CD4-positive, alpha-beta memory T cell (primary cell): ENCODE measurements around the gene NUB1. TPM values are rescaled to one million over a fixed set of nuclear protein-coding genes. Genes with fewer than 3 reads are reported as not detected.

ENCODE experiments used
- CTCF ChIA-PET: fragments of 350-600 bp; sonication (Branson Sonifier 250); formaldehyde crosslinking; loops from one replicate; lab custom pipeline; 2021; ENCODE audit warnings: inconsistent platforms; ENCODE audit not compliant: partially characterized antibody; lab: Charles Lee
- POLR2A ChIA-PET: fragments of 350-600 bp; sonication (Branson Sonifier 250); formaldehyde crosslinking; loops from one replicate; lab custom pipeline; 2021; ENCODE audit not compliant: partially characterized antibody; lab: Charles Lee
- DNase-seq, 5 donors: peaks; one replicate each; pipeline versions ENCODE4 v3.0.0 to v3.0.0-alpha.2; 2020 to 2022; ENCODE audit warnings: mixed read lengths in 1 of 5
- H3K27ac ChIP-seq: one replicate; pipeline ENCODE4 v1.7.0; 2013; ENCODE audit warnings: low read depth, low read length
- H3K27me3 ChIP-seq: 2 replicates; pipeline ENCODE4 v1.7.0; 2013; ENCODE audit warnings: mild to moderate bottlenecking, low read length, moderate library complexity; ENCODE audit not compliant: insufficient read depth
- H3K36me3 ChIP-seq: 2 replicates; pipeline ENCODE4 v1.7.0; 2013; ENCODE audit warnings: mild to moderate bottlenecking, low read length, moderate library complexity; ENCODE audit not compliant: insufficient read depth
- H3K4me1 ChIP-seq: 2 replicates; pipeline ENCODE4 v1.7.0; 2013; ENCODE audit warnings: mild to moderate bottlenecking, low read length, moderate library complexity; ENCODE audit not compliant: insufficient read depth
- H3K4me3 ChIP-seq, 2 donors: one replicate each; pipeline ENCODE4 v1.7.0; 2013; ENCODE audit warnings: low read length in 2 of 2, mild to moderate bottlenecking in 1 of 2
- H3K9me3 ChIP-seq, 2 donors: one replicate each; pipeline ENCODE4 v1.7.0; 2013; ENCODE audit warnings: low read length in 2 of 2, control low read depth in 1 of 2; ENCODE audit not compliant: control insufficient read depth in 1 of 2
- H3K27ac Mint-ChIP-seq, 7 donors: one replicate each; pipeline ENCODE4 v1.8.0; 2020 to 2021; ENCODE audit warnings: mixed read lengths in 7 of 7, mild to moderate bottlenecking in 6 of 7, inconsistent platforms in 3 of 7, moderate library complexity in 3 of 7
- H3K27me3 Mint-ChIP-seq, 2 donors: one replicate each; pipeline ENCODE4 v1.8.0; 2020 to 2021; ENCODE audit warnings: mixed read lengths in 2 of 2
- H3K36me3 Mint-ChIP-seq, 2 donors: one replicate each; pipeline ENCODE4 v1.8.0; 2020 to 2021; ENCODE audit warnings: mixed read lengths in 2 of 2, inconsistent platforms in 1 of 2, mild to moderate bottlenecking in 1 of 2
- H3K4me1 Mint-ChIP-seq, 4 donors: one replicate each; pipeline ENCODE4 v1.8.0; 2020 to 2021; ENCODE audit warnings: mixed read lengths in 4 of 4, mild to moderate bottlenecking in 1 of 4
- H3K4me3 Mint-ChIP-seq, 8 donors: one replicate each; pipeline ENCODE4 v1.8.0; 2020 to 2021; ENCODE audit warnings: mixed read lengths in 8 of 8, mild to moderate bottlenecking in 7 of 8, moderate library complexity in 6 of 8, inconsistent platforms in 3 of 8
- H3K9me3 Mint-ChIP-seq, 8 donors: one replicate each; pipeline ENCODE4 v1.8.0; 2020 to 2021; ENCODE audit warnings: mixed read lengths in 8 of 8, mild to moderate bottlenecking in 5 of 8, inconsistent platforms in 3 of 8, moderate library complexity in 1 of 8
- intact Hi-C: fragments of 100-400 bp; cut with micrococcal nuclease; formaldehyde crosslinking; loops from one replicate; pipeline ENCODE4 v1.15.1; 2023
- polyA plus RNA-seq, 2 donors: library from polyadenylated mRNA; unstranded; fragments of 300-500 nt; fragmentation: Illumina TruSeq; gene quantifications; one replicate each; pipeline ENCODE4 v1.2.3, GENCODE V29; 2021
- total RNA-seq, 2 experiments: library from RNA; stranded (reverse); gene quantifications; one replicate each; pipeline ENCODE4 v1.2.3, GENCODE V29; 2021

Gene NUB1
- total and polyA plus RNA-seq, 4 experiments from 2014 or later = 50.1 to 119 (median 96.4) TPM

DNA sequence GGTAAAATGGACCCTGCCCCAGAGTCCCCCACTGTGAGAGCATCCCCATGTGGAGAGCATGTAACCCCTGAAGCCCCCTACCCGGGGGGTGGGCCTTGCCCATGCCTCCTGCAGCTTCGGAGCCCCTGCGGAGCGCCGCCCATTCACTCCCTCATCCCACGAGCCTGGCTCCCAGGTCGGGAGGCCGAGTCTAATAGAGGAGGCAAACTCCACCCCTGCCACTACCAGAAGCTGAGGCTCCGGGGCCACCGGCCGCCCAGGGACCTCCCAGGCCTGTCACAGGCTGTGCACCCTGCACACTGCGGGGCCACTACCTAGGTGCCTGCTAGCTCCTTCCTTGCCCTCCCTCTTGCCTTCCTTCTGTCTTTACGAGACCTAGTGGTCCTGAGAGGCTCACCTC lies 50.8 kb downstream of the NUB1 start:
- CTCF ChIA-PET = no interaction called here
- intact Hi-C loops = no loop called here

DNA sequence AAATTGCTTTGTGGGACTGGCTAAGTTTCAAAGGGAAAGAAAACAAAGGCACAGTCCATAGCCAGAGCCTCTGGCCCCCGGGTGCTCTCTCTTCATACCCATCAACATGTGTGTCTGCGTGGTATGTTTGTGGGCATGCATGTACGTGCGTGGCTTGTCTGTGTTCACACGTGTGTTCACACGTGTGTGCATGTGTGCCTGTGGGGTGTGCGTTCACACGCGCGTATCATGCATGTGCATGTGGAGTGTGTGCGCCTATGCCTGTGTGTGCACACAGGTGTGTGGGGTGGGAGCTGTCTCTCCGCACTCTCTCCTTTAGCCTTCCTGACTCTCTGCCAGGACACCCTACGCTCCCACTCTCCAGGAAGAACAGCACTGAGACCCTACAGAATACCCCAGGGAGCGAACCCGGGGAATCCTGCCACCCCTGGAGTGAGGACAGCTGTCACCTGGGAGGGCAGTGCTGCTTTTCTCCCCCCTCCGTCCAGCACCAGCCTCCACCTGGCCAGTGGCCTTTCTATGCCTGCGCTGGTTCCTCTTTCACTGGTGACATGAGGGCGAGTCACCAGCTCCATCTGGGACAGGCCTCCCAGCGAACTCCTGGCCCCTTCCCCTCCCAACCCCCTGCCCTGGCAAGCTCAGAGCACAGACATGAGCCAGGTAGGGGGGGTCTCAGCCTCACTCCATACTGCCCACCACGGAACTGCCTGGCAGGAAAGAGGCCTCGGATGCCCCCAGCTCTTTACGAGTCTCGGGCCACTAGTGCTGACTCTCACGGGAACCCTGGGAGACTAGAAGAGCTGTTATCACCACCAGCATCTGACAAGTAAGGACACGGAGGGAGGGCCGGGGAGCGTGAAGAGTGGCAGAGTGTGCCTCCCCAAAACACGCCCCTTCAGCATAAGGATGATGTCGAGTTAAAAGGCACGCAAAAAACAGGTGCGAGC lies 51.7 kb downstream of the NUB1 start:
- Mint-ChIP-seq H3K9me3 (peaks cover 0 to 4% (median 0%) of the 10 kb centered on the region in 8 donors), H3K27ac (peak overlapping the region in 2 of 7 donors; percentile 53 to 85), H3K36me3 (peaks cover 0 to 6% of the 10 kb centered on the region in 2 donors), H3K27me3 (no peaks in the 10 kb centered on the region), H3K4me1 (peaks cover 7 to 21% (median 13%) of the 10 kb centered on the region in 4 donors), H3K4me3 (no peak overlapping the region)
- Histone ChIP-seq H3K27me3 (no peaks in the 10 kb centered on the region), H3K4me3 (no peak overlapping the region), H3K9me3 (peaks cover 0 to 4% of the 10 kb centered on the region in 2 donors), H3K4me1 (peaks cover 14% of the 10 kb centered on the region), H3K27ac (no peak overlapping the region), H3K36me3 (no peaks in the 10 kb centered on the region)
- no peak for DNase-seq
- POLR2A ChIA-PET = no interaction called here
- CTCF ChIA-PET = interaction anchor here (1.4 kb wide), 1 partner anchor 25 kb away, joined by 4 read pairs; no protein-coding TSS in a partner anchor
- intact Hi-C loops = no loop called here

More for the DNA sequence above, 50.8 kb downstream of the NUB1 start:
- peaks cover 6% of the 10 kb centered on the region for H3K4me1 ChIP-seq
- H3K27ac ChIP-seq = no peak overlapping the region
- no peaks in the 10 kb centered on the region for H3K27me3 Mint-ChIP-seq
- H3K4me3 Mint-ChIP-seq = no peak overlapping the region
- H3K36me3 Mint-ChIP-seq = peaks cover 0 to 3% of the 10 kb centered on the region in 2 donors
- POLR2A ChIA-PET = no interaction called here
- H3K27me3 ChIP-seq = no peaks in the 10 kb centered on the region
- DNase-seq = no peak
- no peaks in the 10 kb centered on the region for H3K9me3 ChIP-seq
- no peaks in the 10 kb centered on the region for H3K36me3 ChIP-seq
- H3K9me3 Mint-ChIP-seq = no peaks in the 10 kb centered on the region
- H3K27ac Mint-ChIP-seq = no peak overlapping the region
- peaks cover 2 to 14% (median 7%) of the 10 kb centered on the region in 4 donors for H3K4me1 Mint-ChIP-seq
- no peak overlapping the region for H3K4me3 ChIP-seq

DNA sequence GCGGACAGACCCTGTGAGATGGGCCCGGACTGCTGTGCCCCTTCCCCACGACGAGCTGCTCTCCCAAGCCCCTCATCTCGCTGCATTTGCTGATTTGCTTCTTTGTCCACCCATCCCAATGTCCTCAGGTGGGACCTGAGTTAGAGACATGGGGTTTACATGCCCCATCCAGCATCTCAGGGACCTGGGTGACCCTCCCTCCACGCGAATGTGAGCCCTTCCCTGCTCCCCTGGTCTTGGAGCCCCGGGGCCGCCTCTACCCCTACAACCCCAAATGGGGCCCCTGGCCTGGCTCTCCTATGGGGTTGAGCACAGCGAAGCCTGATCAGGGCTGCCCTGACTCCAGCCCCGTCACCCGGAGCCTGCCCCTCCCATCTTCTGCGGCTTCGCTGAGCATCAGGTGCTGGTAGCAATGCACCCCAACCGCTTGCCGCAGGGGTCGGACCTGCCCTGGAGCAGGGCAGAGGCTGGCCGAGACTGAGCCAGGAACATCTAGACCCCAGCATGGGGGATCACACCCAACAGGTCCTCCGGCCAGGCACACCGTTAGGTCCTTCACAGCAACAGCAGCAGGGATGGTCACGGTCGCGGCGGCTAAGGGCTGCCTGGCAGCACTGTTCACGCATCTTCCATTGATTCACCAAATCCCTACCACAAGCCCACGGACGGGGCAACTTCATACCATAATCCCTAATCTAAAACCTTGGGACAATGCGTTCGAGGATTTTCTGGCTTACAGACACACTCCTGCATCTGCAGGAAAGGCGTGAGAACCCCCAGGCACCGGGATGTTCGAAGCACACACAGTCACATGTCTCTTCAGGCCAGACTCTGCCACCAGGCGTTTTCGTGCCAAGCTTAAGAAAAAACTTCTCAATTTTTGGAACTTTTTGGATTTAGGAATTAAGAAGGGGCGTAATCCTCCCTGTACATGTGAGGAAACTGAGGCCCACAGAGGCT lies 52.7 kb downstream of the NUB1 start:
- peaks cover 0 to 4% of the 10 kb centered on the region in 2 donors for H3K9me3 ChIP-seq
- H3K36me3 ChIP-seq = no peaks in the 10 kb centered on the region
- peaks cover 0 to 4% (median 0%) of the 10 kb centered on the region in 8 donors for H3K9me3 Mint-ChIP-seq
- POLR2A ChIA-PET = interaction anchor here (0.6 kb wide), 1 partner anchor 1531 kb away, joined by 3 read pairs; no protein-coding TSS in a partner anchor
- H3K4me1 Mint-ChIP-seq = peaks cover 10 to 30% (median 16%) of the 10 kb centered on the region in 4 donors
- H3K4me1 ChIP-seq = peaks cover 16% of the 10 kb centered on the region
- H3K27me3 Mint-ChIP-seq = no peaks in the 10 kb centered on the region
- no peak overlapping the region for H3K27ac ChIP-seq
- CTCF ChIA-PET = interaction anchor here (1.4 kb wide), 1 partner anchor 26 kb away, joined by 4 read pairs; no protein-coding TSS in a partner anchor
- H3K36me3 Mint-ChIP-seq = peaks cover 0 to 6% of the 10 kb centered on the region in 2 donors
- peak overlapping the region in 3 of 7 donors; percentile 13 to 42 (median 29) for H3K27ac Mint-ChIP-seq
- DNase-seq = no peak
- no peak overlapping the region for H3K4me3 Mint-ChIP-seq
- intact Hi-C loops = no loop called here
- H3K27me3 ChIP-seq = no peaks in the 10 kb centered on the region
- H3K4me3 ChIP-seq = no peak overlapping the region

DNA sequence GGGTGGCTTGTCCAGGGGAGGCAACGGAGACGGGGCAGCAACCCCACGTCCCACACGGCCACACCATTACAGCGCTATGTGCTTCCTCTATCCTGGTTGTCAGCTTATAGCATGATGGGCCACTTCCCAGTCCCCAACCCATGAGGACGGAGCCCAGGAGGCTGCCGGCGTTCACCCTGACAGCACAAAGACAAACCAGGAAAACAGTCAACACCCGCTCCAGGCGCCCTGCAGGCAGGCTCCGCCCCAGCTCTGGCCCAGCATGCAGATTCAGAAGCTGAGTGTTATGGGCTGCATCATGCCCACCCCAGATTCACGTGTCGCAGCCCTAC lies 53.4 kb downstream of the NUB1 start:
- intact Hi-C loops = no loop called here
- peaks cover 0 to 6% of the 10 kb centered on the region in 2 donors for H3K36me3 Mint-ChIP-seq
- no peak overlapping the region for H3K27ac ChIP-seq
- no peak overlapping the region for H3K4me3 Mint-ChIP-seq
- peaks cover 16% of the 10 kb centered on the region for H3K4me1 ChIP-seq
- ChIA-PET CTCF (no interaction called here), POLR2A (interaction anchor here (0.6 kb wide), 1 partner anchor 1531 kb away, joined by 3 read pairs; no protein-coding TSS in a partner anchor)
- H3K27me3 Mint-ChIP-seq = no peaks in the 10 kb centered on the region
- H3K4me3 ChIP-seq = no peak overlapping the region
- peaks cover 0 to 4% (median 0%) of the 10 kb centered on the region in 8 donors for H3K9me3 Mint-ChIP-seq
- peaks cover 10 to 35% (median 16%) of the 10 kb centered on the region in 4 donors for H3K4me1 Mint-ChIP-seq
- H3K27ac Mint-ChIP-seq = peak overlapping the region in 4 of 7 donors; percentile 13 to 81 (median 64)
- H3K27me3 ChIP-seq = no peaks in the 10 kb centered on the region
- no peaks in the 10 kb centered on the region for H3K36me3 ChIP-seq
- DNase-seq = no peak
- H3K9me3 ChIP-seq = peaks cover 0 to 4% of the 10 kb centered on the region in 2 donors

DNA sequence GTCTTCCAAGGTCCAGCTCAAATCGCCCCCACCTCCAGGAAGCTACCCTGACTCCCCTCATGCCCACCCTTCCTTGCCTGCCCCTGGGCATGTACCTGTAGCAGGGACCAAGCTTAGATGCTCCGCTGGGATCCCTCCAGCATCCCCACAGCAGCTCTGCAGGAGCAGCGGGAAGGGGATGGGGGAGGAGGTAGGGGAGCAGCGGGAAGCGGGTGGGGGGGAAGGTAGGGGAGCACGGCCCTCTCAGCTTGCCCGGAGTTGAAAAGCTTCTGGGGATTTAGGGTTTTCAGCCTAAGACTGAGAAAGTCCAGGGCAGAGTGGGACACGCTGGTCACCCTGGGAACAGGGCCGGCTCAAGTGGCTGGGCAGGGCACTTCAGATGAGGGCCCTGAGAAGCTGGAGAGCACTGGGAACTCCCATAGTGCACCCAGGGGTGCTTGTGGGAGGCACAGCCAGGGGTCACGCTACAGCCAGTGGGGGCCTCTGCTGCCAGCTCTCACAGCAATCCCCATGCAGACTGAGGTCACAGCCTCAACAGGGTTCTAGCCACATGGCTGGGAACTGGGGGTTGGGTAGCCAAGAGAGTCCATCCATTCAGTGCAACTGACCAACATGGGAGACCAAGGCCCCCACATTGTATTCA lies 54.8 kb downstream of the NUB1 start:
- H3K27me3 ChIP-seq = no peaks in the 10 kb centered on the region
- ChIA-PET CTCF (interaction anchor here (0.9 to 1.9 kb wide), 3 partner anchors 10 to 52 kb away, joined by 3 to 8 read pairs (median 3); partner anchors contain the start of gene WDR86), POLR2A (interaction anchor here (1.6 kb wide), 1 partner anchor 19 kb away, joined by 3 read pairs; no protein-coding TSS in a partner anchor)
- peaks cover 0 to 4% (median 0%) of the 10 kb centered on the region in 8 donors for H3K9me3 Mint-ChIP-seq
- H3K9me3 ChIP-seq = peaks cover 0 to 4% of the 10 kb centered on the region in 2 donors
- H3K4me1 ChIP-seq = peaks cover 16% of the 10 kb centered on the region
- peak overlapping the region in 5 of 7 donors; percentile 29 to 88 (median 41) for H3K27ac Mint-ChIP-seq
- H3K36me3 ChIP-seq = no peaks in the 10 kb centered on the region
- intact Hi-C loops = no loop called here
- H3K27me3 Mint-ChIP-seq = no peaks in the 10 kb centered on the region
- peak overlapping the region in 2 of 8 donors; percentile 28 to 48 for H3K4me3 Mint-ChIP-seq
- DNase-seq = no peak
- peaks cover 0 to 6% of the 10 kb centered on the region in 2 donors for H3K36me3 Mint-ChIP-seq
- H3K27ac ChIP-seq = no peak overlapping the region
- peaks cover 10 to 49% (median 16%) of the 10 kb centered on the region in 4 donors for H3K4me1 Mint-ChIP-seq
- no peak overlapping the region for H3K4me3 ChIP-seq

DNA sequence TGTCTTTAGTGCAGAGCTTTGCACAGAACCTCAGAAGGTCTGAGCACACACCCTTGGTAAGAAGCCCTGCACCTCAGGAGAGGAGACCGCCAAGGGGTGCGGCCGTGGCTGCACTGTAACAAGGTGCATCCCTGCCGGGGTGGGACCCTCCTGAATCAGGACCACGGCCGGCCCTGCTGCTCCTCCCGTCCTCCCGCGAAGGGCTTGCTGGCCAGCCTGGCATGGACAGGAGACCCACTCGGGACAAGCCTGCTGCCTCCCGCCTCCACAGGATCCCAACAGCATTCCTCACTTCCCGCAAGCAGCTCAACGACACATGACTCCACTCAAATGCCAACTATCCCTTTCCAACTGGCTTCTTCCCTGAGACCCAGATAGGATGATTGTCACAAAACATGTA lies 55.4 kb downstream of the NUB1 start:
- POLR2A ChIA-PET = interaction anchor here (1.6 kb wide), 1 partner anchor 20 kb away, joined by 3 read pairs; no protein-coding TSS in a partner anchor
- H3K36me3 ChIP-seq = no peaks in the 10 kb centered on the region
- H3K4me1 ChIP-seq = peaks cover 16% of the 10 kb centered on the region
- intact Hi-C loops = no loop called here
- no peaks in the 10 kb centered on the region for H3K27me3 ChIP-seq
- H3K27ac ChIP-seq = no peak overlapping the region
- Mint-ChIP-seq H3K4me1 (peaks cover 11 to 53% (median 17%) of the 10 kb centered on the region in 4 donors), H3K9me3 (peaks cover 0 to 4% (median 0%) of the 10 kb centered on the region in 8 donors), H3K27me3 (no peaks in the 10 kb centered on the region), H3K27ac (peak overlapping the region; percentile 25 to 88 (median 67)), H3K36me3 (peaks cover 0 to 6% of the 10 kb centered on the region in 2 donors), H3K4me3 (peak overlapping the region in 4 of 8 donors; percentile 4 to 48 (median 24))
- peaks cover 0 to 4% of the 10 kb centered on the region in 2 donors for H3K9me3 ChIP-seq
- H3K4me3 ChIP-seq = no peak overlapping the region
- CTCF ChIA-PET = interaction anchor here (1.4 to 1.9 kb wide), 2 partner anchors 13 to 51 kb away, joined by 3 to 8 read pairs; partner anchors contain the start of gene WDR86
- DNase-seq = no peak
